Endodermal cell (in vitro differentiated cells): ENCODE data around the gene CYB5A. TPM values are rescaled to one million over a fixed set of nuclear protein-coding genes. Genes with fewer than 3 reads are reported as not detected.

ENCODE experiments used
- DNase-seq: peaks from one replicate; pipeline ENCODE4 v3.0.0-alpha.2; 2017
- H3K27ac ChIP-seq: 2 replicates; pipeline ENCODE4 v1.5.1; 2013; ENCODE audit warnings: mild to moderate bottlenecking, low read depth, low read length, moderate library complexity
- H3K27me3 ChIP-seq: 2 replicates; pipeline ENCODE4 v1.6.1; 2013; ENCODE audit warnings: mild to moderate bottlenecking, low read length, moderate library complexity; ENCODE audit not compliant: insufficient read depth, control insufficient read depth, poor library complexity, severe bottlenecking
- H3K36me3 ChIP-seq: 2 replicates; pipeline ENCODE4 v1.7.0; 2013; ENCODE audit warnings: mild to moderate bottlenecking, low read length, moderate library complexity; ENCODE audit not compliant: control insufficient read depth, insufficient read depth
- H3K4me1 ChIP-seq: one replicate; pipeline ENCODE4 v1.7.0; 2013; ENCODE audit warnings: low read length; ENCODE audit not compliant: control insufficient read depth, insufficient read depth
- H3K4me3 ChIP-seq: 2 replicates; pipeline ENCODE4 v1.5.1; 2013; ENCODE audit warnings: mild to moderate bottlenecking, low read length, moderate library complexity
- H3K9ac ChIP-seq: 2 replicates; pipeline ENCODE4 v1.6.1; 2013; ENCODE audit warnings: mild to moderate bottlenecking, low read length, moderate library complexity; ENCODE audit not compliant: poor library complexity, severe bottlenecking; ENCODE audit errors: extremely low read depth
- H3K9me3 ChIP-seq: 2 replicates; pipeline ENCODE4 v1.6.1; 2013; ENCODE audit warnings: mild to moderate bottlenecking, low read length, moderate library complexity; ENCODE audit not compliant: control insufficient read depth
- H3K27ac Mint-ChIP-seq: 2 replicates; pipeline ENCODE4 v1.8.0; 2020; ENCODE audit warnings: mixed read lengths
- H3K27me3 Mint-ChIP-seq: 2 replicates; pipeline ENCODE4 v1.8.0; 2021; ENCODE audit warnings: mild to moderate bottlenecking, mixed read lengths; ENCODE audit not compliant: insufficient read depth
- H3K36me3 Mint-ChIP-seq: 2 replicates; pipeline ENCODE4 v1.8.0; 2020; ENCODE audit warnings: low read depth, mixed read lengths
- H3K4me1 Mint-ChIP-seq: 2 replicates; pipeline ENCODE4 v1.8.0; 2020; ENCODE audit warnings: mixed read lengths
- H3K4me3 Mint-ChIP-seq: 2 replicates; pipeline ENCODE4 v1.8.0; 2020; ENCODE audit warnings: mild to moderate bottlenecking, moderate library complexity, mixed read lengths
- H3K9me3 Mint-ChIP-seq: 2 replicates; pipeline ENCODE4 v1.8.0; 2020; ENCODE audit warnings: mild to moderate bottlenecking, mixed read lengths
- WGBS, 2 experiments: methylation state at CpG; one replicate each; pipeline versions ENCODE4 v1.1.5 to v1.1.7; 2013; ENCODE audit warnings: missing lambda C conversion rate in 2 of 2, mixed read lengths in 1 of 2; ENCODE audit not compliant: insufficient coverage in 1 of 2, insufficient read length in 1 of 2; 5-methylcytosine and 5-hydroxymethylcytosine counted together
- total RNA-seq, 2 donors: library from RNA; stranded (reverse); fragmentation: NEBNext Ultra II Directional in 1 of 2; extraction: Animal tissue kit (Norgen Biotek cat#: 25700) in 1 of 2; gene quantifications; 2 replicates in 1 of 2; 3 replicates in 1 of 2; pipeline ENCODE4 v1.2.1, GENCODE V29; 2021
- TF ChIP-seq, protein P1 (sequence below): fragments of 200-600 bp; sonication (generic); conservative IDR thresholded peaks from 2 replicates; pipeline ENCODE4 v1.5.0; 2021; ENCODE audit warnings: antibody characterized with exemption, mild to moderate bottlenecking

CYB5A gene
- total RNA-seq, 2 donors from 2014 or later: 72.6 to 124 TPM

DNA sequence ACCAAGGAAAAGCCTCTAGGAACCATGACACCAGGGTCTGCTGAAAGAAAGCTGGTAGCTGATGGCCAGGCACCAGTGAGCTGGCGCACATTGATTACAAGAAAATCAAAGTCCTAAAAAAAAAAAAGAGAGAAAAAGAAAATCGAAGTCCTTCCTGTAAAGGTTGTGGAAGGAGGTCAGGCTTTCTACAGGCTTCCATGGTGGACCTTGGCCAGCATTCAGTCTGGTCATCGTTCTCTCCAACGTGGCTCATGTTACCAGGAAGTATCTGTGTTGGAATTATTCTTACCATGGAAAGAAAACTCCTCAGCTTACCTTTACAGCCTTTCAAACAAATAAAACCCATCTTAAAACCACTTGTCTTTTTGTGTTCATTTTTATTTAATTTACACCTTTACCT, 65.6 kb downstream of the CYB5A start:
- Mint-ChIP-seq H3K27ac (no peak overlapping the region), H3K27me3 (no peaks in the 10 kb centered on the region), H3K4me1 (peaks cover 4% of the 10 kb centered on the region), H3K4me3 (no peak overlapping the region), H3K9me3 (no peaks in the 10 kb centered on the region), H3K36me3 (no peaks in the 10 kb centered on the region)
- WGBS, 2 experiments: 92 to 100% methylated on average over 1 to 4 of the region's 4 CpGs
- Histone ChIP-seq H3K4me1 (no peaks in the 10 kb centered on the region), H3K4me3 (no peak overlapping the region), H3K36me3 (no peaks in the 10 kb centered on the region), H3K27me3 (no peaks in the 10 kb centered on the region), H3K27ac (no peak overlapping the region), H3K9me3 (no peaks in the 10 kb centered on the region), H3K9ac (no peak overlapping the region)
- TF ChIP-seq, protein P1, sequence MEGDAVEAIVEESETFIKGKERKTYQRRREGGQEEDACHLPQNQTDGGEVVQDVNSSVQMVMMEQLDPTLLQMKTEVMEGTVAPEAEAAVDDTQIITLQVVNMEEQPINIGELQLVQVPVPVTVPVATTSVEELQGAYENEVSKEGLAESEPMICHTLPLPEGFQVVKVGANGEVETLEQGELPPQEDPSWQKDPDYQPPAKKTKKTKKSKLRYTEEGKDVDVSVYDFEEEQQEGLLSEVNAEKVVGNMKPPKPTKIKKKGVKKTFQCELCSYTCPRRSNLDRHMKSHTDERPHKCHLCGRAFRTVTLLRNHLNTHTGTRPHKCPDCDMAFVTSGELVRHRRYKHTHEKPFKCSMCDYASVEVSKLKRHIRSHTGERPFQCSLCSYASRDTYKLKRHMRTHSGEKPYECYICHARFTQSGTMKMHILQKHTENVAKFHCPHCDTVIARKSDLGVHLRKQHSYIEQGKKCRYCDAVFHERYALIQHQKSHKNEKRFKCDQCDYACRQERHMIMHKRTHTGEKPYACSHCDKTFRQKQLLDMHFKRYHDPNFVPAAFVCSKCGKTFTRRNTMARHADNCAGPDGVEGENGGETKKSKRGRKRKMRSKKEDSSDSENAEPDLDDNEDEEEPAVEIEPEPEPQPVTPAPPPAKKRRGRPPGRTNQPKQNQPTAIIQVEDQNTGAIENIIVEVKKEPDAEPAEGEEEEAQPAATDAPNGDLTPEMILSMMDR: no peak
- DNase-seq: no peak

DNA sequence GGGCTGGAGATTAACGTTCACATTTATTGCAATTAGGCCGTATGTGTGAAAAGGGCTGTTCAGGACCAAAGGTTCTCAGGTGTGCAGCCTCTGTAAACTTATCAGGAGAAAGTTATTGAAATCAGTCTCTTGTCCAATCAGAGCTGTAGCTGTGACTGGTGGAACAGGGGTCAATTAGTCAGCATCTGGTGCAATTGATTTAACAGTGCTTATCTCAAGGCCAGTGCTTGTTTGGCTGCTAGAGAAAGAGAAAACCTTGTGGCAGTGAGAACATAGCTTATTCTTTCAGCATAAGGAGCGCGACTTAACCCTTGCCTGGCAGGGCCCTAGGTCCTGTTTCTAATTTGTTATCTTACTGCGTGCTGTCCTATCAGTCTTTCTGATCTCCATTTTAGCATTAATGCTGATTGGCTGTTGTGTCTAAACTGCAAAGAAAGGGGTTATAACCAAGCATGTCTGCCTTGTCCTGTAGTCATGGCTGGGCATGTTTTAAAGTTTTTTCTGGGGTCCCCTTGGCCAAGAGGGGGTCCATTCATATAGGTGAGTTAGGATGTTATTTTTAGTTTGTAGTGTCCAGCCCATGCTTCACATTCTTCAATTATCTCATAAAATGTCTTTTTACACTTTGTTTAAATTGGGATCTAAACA, 66.4 kb downstream of the CYB5A start:
- H3K27me3 ChIP-seq: no peaks in the 10 kb centered on the region
- 90 to 93% methylated on average over 2 to 5 of the region's 5 CpGs for WGBS, 2 experiments
- TF ChIP-seq, protein P1: no peak
- Mint-ChIP-seq H3K4me1 (peaks cover 4% of the 10 kb centered on the region), H3K36me3 (no peaks in the 10 kb centered on the region), H3K27me3 (no peaks in the 10 kb centered on the region), H3K27ac (no peak overlapping the region), H3K9me3 (no peaks in the 10 kb centered on the region), H3K4me3 (no peak overlapping the region)
- no peak overlapping the region for H3K27ac ChIP-seq
- no peak overlapping the region for H3K4me3 ChIP-seq
- H3K36me3 ChIP-seq: no peaks in the 10 kb centered on the region
- no peaks in the 10 kb centered on the region for H3K9me3 ChIP-seq
- DNase-seq: no peak
- no peaks in the 10 kb centered on the region for H3K4me1 ChIP-seq
- H3K9ac ChIP-seq: no peak overlapping the region

DNA sequence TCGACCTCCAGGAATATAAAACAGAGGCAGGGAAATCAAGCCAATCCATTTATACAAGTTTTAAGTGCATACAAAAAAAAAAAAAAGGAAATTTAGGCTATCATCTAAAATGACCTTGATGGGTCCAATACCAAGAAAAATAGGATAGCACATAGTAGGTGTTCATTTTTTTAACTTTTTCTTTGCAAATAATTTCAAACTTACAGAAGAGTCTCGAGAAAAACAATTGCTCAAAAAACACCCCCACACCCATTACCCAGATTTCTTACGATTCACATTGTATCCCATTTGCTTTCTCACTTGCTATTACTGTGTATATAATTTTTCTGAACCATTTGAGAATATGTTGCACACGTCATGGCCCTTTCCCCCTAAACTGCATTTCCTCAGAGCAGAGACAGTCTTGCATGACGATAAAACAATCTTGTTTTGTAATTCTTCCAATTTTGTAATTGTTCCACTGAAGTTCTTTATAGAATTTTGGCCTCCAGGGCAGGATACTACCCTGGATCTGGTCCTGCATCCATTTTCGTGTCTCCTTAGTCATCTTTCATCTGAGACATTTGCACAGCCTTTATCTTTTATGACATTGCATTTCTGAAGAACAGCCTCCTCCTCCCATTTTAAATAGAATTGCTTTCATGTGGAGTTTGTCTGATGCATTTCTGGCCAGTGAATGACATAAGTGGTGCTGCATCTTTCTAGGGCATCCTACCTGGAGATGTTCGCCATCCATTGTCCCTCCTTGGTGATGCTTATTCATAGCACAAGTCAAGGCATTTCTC, 68.9 kb downstream of the CYB5A start:
- Histone ChIP-seq H3K4me1 (no peaks in the 10 kb centered on the region), H3K27me3 (no peaks in the 10 kb centered on the region), H3K9me3 (no peaks in the 10 kb centered on the region), H3K27ac (no peak overlapping the region), H3K36me3 (no peaks in the 10 kb centered on the region), H3K9ac (no peak overlapping the region), H3K4me3 (no peak overlapping the region)
- H3K36me3 Mint-ChIP-seq: no peaks in the 10 kb centered on the region
- peaks cover 4% of the 10 kb centered on the region for H3K4me1 Mint-ChIP-seq
- H3K27ac Mint-ChIP-seq: no peak overlapping the region
- no peak overlapping the region for H3K4me3 Mint-ChIP-seq
- no peaks in the 10 kb centered on the region for H3K9me3 Mint-ChIP-seq
- no peak for DNase-seq
- TF ChIP-seq, protein P1: no peak
- no peaks in the 10 kb centered on the region for H3K27me3 Mint-ChIP-seq
- WGBS, 2 experiments: 87 to 91% methylated on average over 3 to 7 of the region's 7 CpGs
